K562 (cell line): ENCODE measurements around the gene ENDOG. TPM values are rescaled to one million over a fixed set of nuclear protein-coding genes. Genes with fewer than 3 reads are reported as not detected.

Experiments
- ATF2 ChIP-seq: sonication (generic); formaldehyde crosslinking; IDR thresholded peaks from 2 replicates; pipeline ENCODE4 v1.8.1; 2022; ENCODE audit warnings: missing genetic modification reagents
- ATF4 ChIP-seq: fragments of 450-650 bp; formaldehyde crosslinking; IDR thresholded peaks from 2 replicates; pipeline ENCODE4 v1.4.0; 2022; ENCODE audit warnings: mild to moderate bottlenecking, moderate library complexity
- ELK3 ChIP-seq: fragments of 450-650 bp; formaldehyde crosslinking; IDR thresholded peaks from 2 replicates; pipeline ENCODE4 v1.4.0; 2020; ENCODE audit warnings: mild to moderate bottlenecking
- FOSL1 ChIP-seq: fragments of 200-800 bp; sonication (Bioruptor generic); conservative IDR thresholded peaks from 2 replicates; pipeline ENCODE4 v1.6.1; 2016; ENCODE audit warnings: missing genetic modification characterization, missing compliant biosample characterization
- FOXA1 ChIP-seq: fragments of 450-650 bp; IDR thresholded peaks from 2 replicates; pipeline ENCODE4 v1.6.1; 2016; ENCODE audit warnings: mild to moderate bottlenecking, borderline replicate concordance
- GABPB1 ChIP-seq: sonication (generic); formaldehyde crosslinking; IDR thresholded peaks from 2 replicates; pipeline ENCODE4 v1.8.0; 2022; ENCODE audit warnings: mild to moderate bottlenecking, missing genetic modification reagents
- IRF2 ChIP-seq: sonication (generic); formaldehyde crosslinking; IDR thresholded peaks from 2 replicates; pipeline ENCODE4 v1.8.1; 2022; ENCODE audit warnings: mild to moderate bottlenecking, missing genetic modification reagents
- KDM1A ChIP-seq, 2 experiments: fragments of 450-650 bp; IDR thresholded peaks; 2 replicates each; pipeline ENCODE4 v1.6.1; 2016; ENCODE audit warnings: mild to moderate bottlenecking in 2 of 2
- PATZ1 ChIP-seq: fragments of 250-450 bp; sonication (Bioruptor Pico); IDR thresholded peaks from 2 replicates; pipeline ENCODE4 v1.5.0; 2020; ENCODE audit warnings: mild to moderate bottlenecking, borderline replicate concordance
- PKNOX1 ChIP-seq: fragments of 450-650 bp; IDR thresholded peaks from 2 replicates; pipeline ENCODE4 v1.6.1; 2016
- RBM14 ChIP-seq: fragments of 200-400 bp; formaldehyde crosslinking; IDR thresholded peaks from 2 replicates; pipeline ENCODE4 v1.6.1; 2018; ENCODE audit warnings: low read depth, mild to moderate bottlenecking, low read length, moderate library complexity, borderline replicate concordance; ENCODE audit not compliant: insufficient read depth
- RBM25 ChIP-seq: fragments of 200-400 bp; formaldehyde crosslinking; IDR thresholded peaks from 2 replicates; pipeline ENCODE4 v1.6.1; 2018; ENCODE audit warnings: low read length, low read depth, moderate library complexity; ENCODE audit not compliant: severe bottlenecking
- TAF7 ChIP-seq: fragments of 450-650 bp; IDR thresholded peaks from 2 replicates; pipeline ENCODE4 v1.6.1; 2016; ENCODE audit warnings: missing genetic modification characterization, missing compliant biosample characterization
- TAF9B ChIP-seq: fragments of 450-650 bp; IDR thresholded peaks from 2 replicates; pipeline ENCODE4 v1.6.1; 2018; ENCODE audit warnings: mild to moderate bottlenecking; ENCODE audit not compliant: partially characterized antibody
- TEAD4 ChIP-seq, 2 experiments: sonication (generic) in 1 of 2; formaldehyde crosslinking in 1 of 2; IDR thresholded peaks; 2 replicates each; pipeline versions ENCODE4 v1.6.1 to v1.8.0; 2012 to 2022; ENCODE audit warnings: borderline replicate concordance in 1 of 2, inconsistent platforms in 1 of 2, low read length in 1 of 2, mild to moderate bottlenecking in 1 of 2, missing genetic modification reagents in 1 of 2
- ZNF175 ChIP-seq: fragments of 200-800 bp; sonication (Bioruptor generic); IDR thresholded peaks from 2 replicates; pipeline ENCODE4 v1.6.1; 2016; ENCODE audit warnings: low read depth, mild to moderate bottlenecking, missing genetic modification characterization, missing compliant biosample characterization
- ZNF217 ChIP-seq: sonication (generic); formaldehyde crosslinking; IDR thresholded peaks from 2 replicates; pipeline ENCODE4 v1.8.0; 2022; ENCODE audit warnings: mild to moderate bottlenecking, missing genetic modification reagents
- ZNF668 ChIP-seq: fragments of 250-450 bp; sonication (Bioruptor Pico); IDR thresholded peaks from 2 replicates; pipeline ENCODE4 v1.8.0; 2022; ENCODE audit warnings: mild to moderate bottlenecking, inconsistent platforms
- ZNF780A ChIP-seq: fragments of 250-450 bp; sonication (Bioruptor Pico); IDR thresholded peaks from 2 replicates; pipeline ENCODE4 v1.5.0; 2021; ENCODE audit warnings: mild to moderate bottlenecking
- polyA plus RNA-seq, 8 experiments: library from polyadenylated mRNA; depleted of rRNA in 4 of 8; stranded (reverse) in 5 of 8; unstranded in 3 of 8; fragments of >200 nt; fragmentation: Nextera tagmentation in 2 of 8; fragmentation: Illumina TruSeq in 1 of 8; extraction: Ambion mirVana in 2 of 8; extraction: Trizol in 1 of 8; gene quantifications; 2 replicates each; pipeline versions ENCODE4 v1.2.1 to v1.2.3, GENCODE V29; 2011 to 2014; ENCODE audit warnings: inconsistent platforms in 1 of 8, missing spikeins in 1 of 8
- total RNA-seq, 7 experiments: library from RNA; depleted of rRNA in 6 of 7; stranded (reverse); fragments of >200 nt in 6 of 7; fragmentation: Illumina TruSeq in 2 of 7; extraction: Trizol in 2 of 7; gene quantifications; 2 replicates each; pipeline versions ENCODE4 v1.2.1 to v1.2.3, GENCODE V29; 2011 to 2021; ENCODE audit warnings: low replicate concordance in 1 of 7

The ENDOG gene
- total and polyA plus RNA-seq, 9 of the 15 experiments (the other 6 are each of a cell fraction or from before 2014, with no cell fraction given) = 1.2 to 91.0 (median 25.5) TPM

- peak; percentile 52 for TF ChIP-seq FOSL1
- no peak for TF ChIP-seq TAF7 (tag)
- peak; percentile 71; the same call in 1 of the 2 replicates for TF ChIP-seq ZNF668 (CRISPR knock-in tag)
- no peak for TF ChIP-seq KDM1A (IDR thresholded peaks at IDR 0.05)
- 0 out of 2 replicates have a peak, but pooled peaks have one; percentile 4 for TF ChIP-seq ATF4 (CRISPR knock-in tag)
- TF ChIP-seq FOXA1 = no peak
- TF ChIP-seq TEAD4 (IDR thresholded peaks at IDR 0.05; ENCODE audit: low read length) = no peak; the same call in 1 of the 2 replicates
- TF ChIP-seq TEAD4 (CRISPR knock-in tag; IDR thresholded peaks at IDR 0.05; ENCODE audit: borderline replicate concordance) = peak; percentile 65; the same call in 1 of the 2 replicates
- TF ChIP-seq IRF2 (CRISPR knock-in tag) = 0 out of 2 replicates have a peak, but pooled peaks have one; percentile 31
- no peak for TF ChIP-seq ZNF780A (CRISPR knock-in tag)
- TF ChIP-seq GABPB1 (CRISPR knock-in tag) = peak; percentile 97
- no peak for TF ChIP-seq TAF9B
- TF ChIP-seq ATF2 (CRISPR knock-in tag) = 0 out of 2 replicates have a peak, but pooled peaks have one; percentile 38
- TF ChIP-seq RBM14 = no peak
- no peak for TF ChIP-seq PATZ1
- peak; percentile 85 for TF ChIP-seq PKNOX1
- no peak for TF ChIP-seq ZNF175 (CRISPR knock-in tag)
- peak; percentile 62 for TF ChIP-seq RBM25
- TF ChIP-seq ZNF217 = no peak
- TF ChIP-seq ELK3 (CRISPR knock-in tag) = no peak
Observed at GRCh38 chr9:128786681-128787601, 31.4 kb upstream of the ENDOG start, which contains the start of gene TBC1D13 (continued).
